Fibroblast of villous mesenchyme (primary cell): ENCODE data around the gene ZNF593. TPM values are rescaled to one million over a fixed set of nuclear protein-coding genes. Genes with fewer than 3 reads are reported as not detected.

Experiments used
- DNase-seq: peaks from one replicate; pipeline ENCODE4 v3.0.0-alpha.2; 2010; ENCODE audit warnings: low read depth
- H3K4me3 ChIP-seq: 2 replicates; pipeline ENCODE4 v1.5.1; 2011; ENCODE audit warnings: low read depth, mild to moderate bottlenecking, low read length
- CTCF ChIP-seq: IDR thresholded peaks from 2 replicates; pipeline ENCODE4 v1.5.1; 2012; ENCODE audit warnings: low read depth, mild to moderate bottlenecking, low read length; ENCODE audit not compliant: insufficient read depth
- total RNA-seq: library from RNA; depleted of rRNA; stranded (reverse); fragments of >200 nt; gene quantifications from 2 replicates; pipeline ENCODE4 v1.2.3, GENCODE V29; 2012

The ZNF593 gene
- total RNA-seq, 1 donor, result 20.3 TPM

- TF ChIP-seq CTCF, result peak; percentile 30
- DNase-seq, result peak; percentile 18
- peak overlapping the region; percentile 47 for H3K4me3 ChIP-seq
These were observed 5.5 kb upstream of the ZNF593 start for GRCh38 chr1:26164036-26164860.

DNA sequence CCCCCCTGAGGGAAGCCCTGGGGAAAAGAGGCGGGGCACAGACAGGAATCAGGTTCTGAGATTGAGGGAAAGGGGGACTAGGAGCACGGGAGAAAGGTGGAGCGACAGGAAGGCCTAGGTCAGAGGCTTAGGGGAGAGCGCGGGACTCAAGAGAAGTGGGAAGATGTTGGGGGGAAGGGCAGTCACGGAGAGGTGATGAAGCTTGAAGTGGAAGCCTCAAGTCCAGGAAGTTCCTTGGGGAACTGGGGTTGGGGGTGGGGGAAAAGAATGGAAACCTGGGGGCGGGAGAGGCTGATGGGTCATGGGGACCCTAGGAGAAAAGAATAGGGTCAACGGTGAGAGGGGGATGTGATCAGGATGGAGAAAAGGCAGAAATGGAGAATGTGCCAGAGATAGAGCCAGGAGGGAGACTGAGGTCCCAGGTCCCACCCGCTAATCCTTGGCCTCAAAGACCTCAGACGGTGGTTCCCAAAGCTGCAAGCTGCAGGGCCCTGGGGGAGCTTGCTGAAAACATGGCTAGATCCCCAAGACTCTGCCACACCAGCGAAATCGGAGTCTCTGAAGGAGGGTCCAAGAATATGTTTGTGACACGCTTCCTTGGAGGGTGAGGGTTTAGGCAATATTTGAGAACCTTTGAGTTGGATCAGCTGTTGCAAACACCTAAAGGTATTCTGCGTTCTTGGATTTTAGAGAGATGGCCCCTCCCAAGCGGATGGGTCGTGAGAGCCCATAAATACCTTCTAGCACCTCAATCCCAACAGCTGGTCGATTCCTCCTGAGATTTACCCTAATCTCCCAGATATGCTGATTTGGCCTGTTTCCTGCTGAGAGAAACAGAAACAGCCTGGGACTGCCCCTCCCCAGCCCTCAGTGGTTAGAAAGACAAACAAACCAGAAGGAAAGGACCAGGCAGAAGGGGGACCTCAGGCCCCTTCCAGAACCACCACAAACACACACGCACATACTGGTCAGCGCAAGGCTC lies 4.6 kb upstream of the ZNF593 start:
- no peak for TF ChIP-seq CTCF
- DNase-seq, result peak; percentile 64
- H3K4me3 ChIP-seq, result no peak overlapping the region

DNA sequence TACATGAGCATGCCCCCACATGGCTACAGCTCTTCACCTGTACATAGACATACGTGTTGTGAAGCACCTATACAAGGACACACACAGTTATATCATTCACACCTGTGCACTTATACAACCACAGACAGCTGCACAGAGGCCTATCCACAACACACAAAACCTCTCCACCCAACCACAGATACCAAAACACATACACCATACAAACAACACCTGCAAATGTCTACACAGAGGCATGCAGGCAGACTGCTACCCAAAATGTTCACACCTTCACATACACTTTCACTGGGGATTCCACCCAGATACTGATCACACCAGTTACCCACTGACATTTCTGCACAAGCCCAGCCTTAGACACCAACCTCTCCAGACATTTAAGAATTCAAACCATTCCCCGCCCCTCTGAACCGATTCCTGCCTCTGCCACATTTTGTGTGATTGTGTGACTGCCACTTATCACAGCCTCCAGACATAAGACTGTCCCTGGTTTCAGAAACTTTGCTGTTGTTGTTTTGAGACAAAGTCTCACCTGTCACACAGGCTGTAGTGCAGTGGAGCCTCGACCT lies 2.9 kb upstream of the ZNF593 start:
- no peak for DNase-seq
- TF ChIP-seq CTCF, result no peak
- no peak overlapping the region for H3K4me3 ChIP-seq

DNA sequence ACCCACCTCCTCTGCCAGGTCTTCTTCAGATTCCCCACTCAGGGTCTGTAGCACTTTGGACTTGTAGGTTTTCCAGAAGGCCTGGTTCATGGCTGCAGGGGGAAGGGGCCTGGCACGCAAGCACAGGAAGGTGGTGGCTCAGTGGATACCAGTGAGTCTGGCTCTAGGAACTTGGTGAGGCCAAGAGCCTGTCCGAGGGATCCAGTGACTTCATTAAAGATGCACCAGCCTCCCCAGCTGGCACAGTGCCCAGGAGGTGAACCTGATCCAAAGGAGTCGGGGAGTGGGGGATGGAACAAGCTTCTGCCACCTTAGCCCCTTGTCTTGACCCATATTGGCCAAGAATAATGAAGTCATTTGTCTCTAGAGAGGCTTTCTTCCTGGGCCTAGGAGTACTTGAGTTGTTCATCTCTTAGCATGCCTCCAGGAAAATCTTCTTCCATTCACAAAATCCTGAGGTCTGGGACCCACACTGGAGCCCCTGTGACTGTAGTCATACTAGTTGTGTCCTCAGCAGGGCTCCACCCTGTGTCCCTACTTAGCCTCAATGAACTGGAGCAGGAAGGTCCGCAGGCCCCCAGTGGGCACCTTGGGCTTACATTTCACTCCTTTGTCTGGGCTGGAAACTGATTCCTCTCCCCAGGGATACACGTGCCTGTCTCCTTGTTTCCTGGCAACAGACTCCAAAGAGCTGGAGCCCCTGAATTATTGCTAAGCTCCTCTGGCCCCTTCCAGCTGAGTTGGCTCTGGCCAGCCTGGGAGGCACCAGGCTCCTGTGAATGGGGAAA lies 1.1 kb upstream of the ZNF593 start, which contains the start of gene C1orf232:
Gene C1orf232, minus strand, starts transcription at position 554 of the 788 bp plus-strand sequence. Its CDS starts 464 bp downstream, at position 90.
- no peak for TF ChIP-seq CTCF
- no peak for DNase-seq

GRCh38 chr1:26169198-26169554 lies 532 bp upstream of the ZNF593 start:
- DNase-seq, result no peak
- H3K4me3 ChIP-seq, result peak overlapping the region; percentile 89

More for the DNA sequence above, 1.1 kb upstream of the ZNF593 start, which contains the start of gene C1orf232:
- H3K4me3 ChIP-seq, result peak within 1 kb of the TSS; percentile 89

More at GRCh38 chr1:26169198-26169554, 532 bp upstream of the ZNF593 start:
- TF ChIP-seq CTCF, result no peak
